Type B pancreatic cell (in vitro differentiated cells): Measurements from ENCODE around the gene CYP24A1. TPM values are rescaled to one million over a fixed set of nuclear protein-coding genes. Genes with fewer than 3 reads are reported as not detected.

Source experiments
- DNase-seq: peaks from one replicate; pipeline ENCODE4 v3.0.0; 2021; ENCODE audit warnings: mixed read lengths; ENCODE audit not compliant: unreplicated experiment; ENCODE audit errors: extremely low spot score
- H3K27ac Mint-ChIP-seq: 2 replicates; pipeline ENCODE4 v1.8.0; 2021; ENCODE audit warnings: mild to moderate bottlenecking, mixed read lengths
- H3K27me3 Mint-ChIP-seq: 2 replicates; pipeline ENCODE4 v1.8.0; 2021; ENCODE audit warnings: mixed read lengths
- H3K36me3 Mint-ChIP-seq: 2 replicates; pipeline ENCODE4 v1.8.0; 2021; ENCODE audit warnings: mixed read lengths
- H3K4me1 Mint-ChIP-seq: one replicate; pipeline ENCODE4 v1.8.0; 2021; ENCODE audit warnings: mixed read lengths; ENCODE audit not compliant: unreplicated experiment
- H3K4me3 Mint-ChIP-seq: 2 replicates; pipeline ENCODE4 v1.8.0; 2021; ENCODE audit warnings: mild to moderate bottlenecking, mixed read lengths
- H3K9me3 Mint-ChIP-seq: 2 replicates; pipeline ENCODE4 v1.8.0; 2021; ENCODE audit warnings: mixed read lengths
- CTCF ChIP-seq: fragments of 200-600 bp; sonication (generic); conservative IDR thresholded peaks from 2 replicates; pipeline ENCODE4 v1.5.0; 2021; ENCODE audit warnings: antibody characterized with exemption, mild to moderate bottlenecking
- total RNA-seq: library from RNA; stranded (reverse); gene quantifications from 2 replicates; pipeline ENCODE4 v1.2.1, GENCODE V29; 2021; ENCODE audit warnings: low replicate concordance

CYP24A1 gene
- total RNA-seq, 1 donor from 2014 or later = 7.1 TPM

DNA sequence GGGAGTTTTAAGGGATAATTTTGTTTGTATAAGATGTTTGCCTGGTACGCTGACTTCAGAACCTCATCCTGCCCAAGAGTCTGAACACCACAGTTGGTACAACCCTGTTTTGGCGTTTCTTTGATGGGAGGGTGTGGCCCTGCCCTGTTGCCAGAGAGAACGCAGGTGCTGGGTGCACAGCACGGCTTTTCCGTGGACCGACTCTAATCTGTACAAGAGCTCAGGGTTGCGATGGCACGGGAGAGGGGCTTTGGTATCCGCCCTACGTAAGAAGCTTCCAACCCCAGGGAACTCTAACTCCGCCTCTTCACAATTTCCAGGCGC is 1.3 kb downstream of the CYP24A1 start:
- Mint-ChIP-seq H3K36me3 (peaks cover 6% of the 10 kb centered on the region), H3K4me1 (peaks cover 33% of the 10 kb centered on the region), H3K4me3 (peak overlapping the region; percentile 86), H3K27ac (peak overlapping the region; percentile 43), H3K9me3 (no peaks in the 10 kb centered on the region), H3K27me3 (peaks cover 84% of the 10 kb centered on the region)
- DNase-seq = peak; percentile 73
- no peak for TF ChIP-seq CTCF

DNA sequence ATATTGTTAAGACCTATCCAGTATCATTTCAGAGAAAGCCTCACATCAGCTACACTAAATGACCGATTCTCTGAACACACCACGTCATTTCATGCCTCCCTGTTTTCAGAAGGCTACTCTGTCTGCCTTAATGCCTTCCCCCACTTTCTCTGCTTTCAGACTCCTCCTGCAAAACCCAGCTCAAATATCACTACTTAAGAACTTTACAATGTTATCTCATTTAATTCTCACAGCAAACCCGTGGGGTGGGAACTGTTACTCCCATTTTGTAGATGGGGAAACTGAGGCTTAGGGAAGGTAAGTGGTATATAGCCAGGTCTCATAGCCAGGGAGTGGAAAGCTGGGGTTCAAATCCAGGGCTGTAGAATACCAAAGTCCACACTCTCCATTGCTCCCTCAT is 2.8 kb downstream of the CYP24A1 start:
- DNase-seq = no peak
- no peak for TF ChIP-seq CTCF
- H3K4me3 Mint-ChIP-seq = no peak overlapping the region
- no peaks in the 10 kb centered on the region for H3K9me3 Mint-ChIP-seq
- peaks cover 78% of the 10 kb centered on the region for H3K27me3 Mint-ChIP-seq
- no peak overlapping the region for H3K27ac Mint-ChIP-seq
- H3K36me3 Mint-ChIP-seq = peaks cover 6% of the 10 kb centered on the region
- peaks cover 33% of the 10 kb centered on the region for H3K4me1 Mint-ChIP-seq

DNA sequence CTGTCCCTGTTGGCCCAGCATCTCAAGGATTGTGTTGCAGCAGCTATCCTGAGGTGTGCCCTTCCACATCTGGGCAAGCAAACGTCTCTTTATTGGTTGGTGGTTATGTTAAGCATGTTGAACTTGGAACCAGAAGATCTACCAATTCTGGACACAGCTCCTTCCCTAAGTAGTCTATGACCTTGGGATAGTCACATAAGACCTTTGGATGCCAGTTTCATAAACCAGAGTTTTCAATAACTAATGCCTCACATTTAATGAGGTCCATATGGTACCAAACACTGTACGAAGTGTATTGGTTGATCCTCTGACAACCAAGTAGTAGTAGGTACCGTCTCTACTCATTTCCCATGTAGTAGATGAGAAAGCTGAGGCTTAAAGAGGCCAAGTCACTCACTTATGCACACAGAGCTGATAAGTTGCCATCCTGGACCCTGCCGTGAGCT is 3.7 kb downstream of the CYP24A1 start:
- DNase-seq = no peak
- TF ChIP-seq CTCF = no peak
- H3K4me1 Mint-ChIP-seq = peaks cover 33% of the 10 kb centered on the region
- H3K9me3 Mint-ChIP-seq = no peaks in the 10 kb centered on the region
- no peak overlapping the region for H3K4me3 Mint-ChIP-seq
- peaks cover 6% of the 10 kb centered on the region for H3K36me3 Mint-ChIP-seq
- peaks cover 70% of the 10 kb centered on the region for H3K27me3 Mint-ChIP-seq
- no peak overlapping the region for H3K27ac Mint-ChIP-seq

- no peak for DNase-seq
- Mint-ChIP-seq H3K4me3 (no peak overlapping the region), H3K4me1 (peaks cover 26% of the 10 kb centered on the region), H3K27ac (no peak overlapping the region), H3K27me3 (peaks cover 62% of the 10 kb centered on the region), H3K9me3 (no peaks in the 10 kb centered on the region), H3K36me3 (peaks cover 6% of the 10 kb centered on the region)
- TF ChIP-seq CTCF = no peak
These were observed 4.6 kb downstream of the CYP24A1 start for GRCh38 chr20:54168961-54169862.

DNA sequence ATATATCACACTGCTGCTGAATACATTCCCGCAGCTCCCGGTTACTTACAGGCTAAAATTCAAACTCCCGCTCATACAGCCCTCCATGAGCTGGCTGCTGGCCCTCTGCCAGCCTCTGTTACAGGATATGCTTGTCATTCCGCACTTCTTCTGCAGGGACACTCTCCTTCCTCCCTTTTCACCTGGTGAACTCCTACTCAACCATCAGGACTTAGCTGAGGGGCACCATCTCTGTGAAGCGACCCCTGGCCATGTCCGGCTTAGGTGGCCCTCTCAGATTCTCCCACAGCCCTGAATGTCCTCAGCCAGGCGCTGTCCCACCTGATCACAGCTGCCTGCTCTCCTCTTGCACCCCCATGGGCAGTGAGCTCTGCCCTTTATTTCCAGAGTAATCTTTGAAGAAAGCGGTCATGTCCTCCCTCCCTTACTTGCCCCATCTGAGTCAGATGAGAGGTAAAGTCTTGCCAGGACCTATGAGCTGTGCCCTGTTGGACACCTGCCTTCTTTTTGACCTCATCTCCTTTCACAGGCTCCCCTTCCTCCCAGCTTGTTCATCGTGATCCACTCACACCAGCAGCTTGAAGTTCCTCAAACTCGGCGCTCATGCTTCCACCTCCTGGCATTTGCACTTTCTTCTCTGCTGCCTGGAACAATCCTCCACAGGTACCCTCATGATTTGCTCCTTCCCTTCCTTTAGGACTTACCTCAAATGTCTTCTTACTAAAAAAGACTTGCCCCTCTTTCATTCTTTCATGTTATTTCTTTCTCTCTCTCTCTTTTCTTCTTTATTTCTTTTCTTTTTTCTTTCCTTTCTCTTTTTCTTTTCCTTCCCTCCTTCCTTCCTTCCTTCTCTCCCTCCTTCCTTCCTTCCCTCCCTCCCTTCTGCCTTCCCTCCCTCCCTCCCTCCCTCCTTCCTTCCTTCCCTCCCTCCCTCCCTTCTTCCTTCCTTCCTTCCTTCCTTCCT is 5.6 kb downstream of the CYP24A1 start:
- no peak for TF ChIP-seq CTCF
- Mint-ChIP-seq H3K9me3 (no peaks in the 10 kb centered on the region), H3K4me1 (peaks cover 21% of the 10 kb centered on the region), H3K36me3 (peaks cover 6% of the 10 kb centered on the region), H3K4me3 (no peak overlapping the region), H3K27ac (no peak overlapping the region), H3K27me3 (peaks cover 54% of the 10 kb centered on the region)
- DNase-seq = no peak
